Medulla oblongata (tissue), 1 donor: ENCODE data around the gene LYZL4.
A peak's percentile ranks its signal among the peaks of the same experiment; 100 is the strongest.

ENCODE experiments used
- DNase-seq: peaks from one replicate; pipeline ENCODE4 v3.0.0-alpha.2; 2015; ENCODE audit errors: extremely low spot score

LYZL4 gene

GRCh38 chr3:42410370-42411131 lies at the start of gene LYZL4:
LYZL4 (minus strand) TSS chr3:42410610; CDS start chr3:42407251, 3,359 bp downstream.
- DNase-seq, result peak; percentile 10

- DNase-seq, result no peak
Measured at GRCh38 chr3:42459151-42459550, 48.7 kb upstream of the LYZL4 start.

- DNase-seq, result no peak
Measured at GRCh38 chr3:42456211-42456610, 45.8 kb upstream of the LYZL4 start.

GRCh38 chr3:42451546-42452230 lies 41.3 kb upstream of the LYZL4 start:
- no peak for DNase-seq

- no peak for DNase-seq
Measured at GRCh38 chr3:42451116-42451515, 40.7 kb upstream of the LYZL4 start.

- no peak for DNase-seq
Measured at GRCh38 chr3:42450567-42450966, 40.2 kb upstream of the LYZL4 start.

GRCh38 chr3:42447481-42447880 lies 37.1 kb upstream of the LYZL4 start:
- DNase-seq, result no peak

- no peak for DNase-seq
Measured at GRCh38 chr3:42446111-42447050, 36.0 kb upstream of the LYZL4 start.

GRCh38 chr3:42443819-42444436 lies 33.5 kb upstream of the LYZL4 start:
- peak; percentile 89 for DNase-seq

- DNase-seq, result no peak
Measured at GRCh38 chr3:42443292-42443691, 32.9 kb upstream of the LYZL4 start.

GRCh38 chr3:42442640-42443039 lies 32.2 kb upstream of the LYZL4 start:
- DNase-seq, result no peak

- no peak for DNase-seq
Measured at GRCh38 chr3:42441791-42442190, 31.4 kb upstream of the LYZL4 start.

GRCh38 chr3:42440924-42441323 lies 30.5 kb upstream of the LYZL4 start:
- no peak for DNase-seq

GRCh38 chr3:42439261-42440115 lies 29.1 kb upstream of the LYZL4 start:
- peak; percentile 68 for DNase-seq

GRCh38 chr3:42438758-42439157 lies 28.3 kb upstream of the LYZL4 start:
- DNase-seq, result no peak

GRCh38 chr3:42438193-42438592 lies 27.8 kb upstream of the LYZL4 start:
- DNase-seq, result no peak

GRCh38 chr3:42434777-42435380 lies 24.5 kb upstream of the LYZL4 start:
- DNase-seq, result no peak

GRCh38 chr3:42432485-42432884 lies 22.1 kb upstream of the LYZL4 start:
- DNase-seq, result no peak

GRCh38 chr3:42430781-42431532 lies 20.5 kb upstream of the LYZL4 start:
- DNase-seq, result no peak

GRCh38 chr3:42428830-42429229 lies 18.4 kb upstream of the LYZL4 start:
- no peak for DNase-seq
